AG10803 (cell line): ENCODE results near the gene ARL15.
A peak's percentile ranks its signal among the peaks of the same experiment; 100 is the strongest.

Experiments
- DNase-seq: peaks from one replicate; pipeline ENCODE4 v3.0.0; 2010; ENCODE audit warnings: low read depth
- H3K4me3 ChIP-seq: 2 replicates; pipeline ENCODE4 v1.5.1; 2011; ENCODE audit warnings: mild to moderate bottlenecking, low read length, control low read depth
- CTCF ChIP-seq: conservative IDR thresholded peaks from 2 replicates; pipeline ENCODE4 v1.5.1; 2011; ENCODE audit warnings: mild to moderate bottlenecking, low read length, control low read depth, inconsistent platforms

ARL15 gene

GRCh38 chr5:54220230-54221040, 89.9 kb downstream of the ARL15 start:
- no peak overlapping the region for H3K4me3 ChIP-seq
- TF ChIP-seq CTCF: no peak

GRCh38 chr5:54217826-54218503, 92.4 kb downstream of the ARL15 start:
- DNase-seq: peak; percentile 82
- no peak overlapping the region for H3K4me3 ChIP-seq
- peak; percentile 88 for TF ChIP-seq CTCF

More at GRCh38 chr5:54220230-54221040, 89.9 kb downstream of the ARL15 start:
- no peak for DNase-seq

GRCh38 chr5:54215233-54215736, 95.1 kb downstream of the ARL15 start:
- TF ChIP-seq CTCF: no peak
- DNase-seq: peak; percentile 64
- no peak overlapping the region for H3K4me3 ChIP-seq

GRCh38 chr5:54214722-54215121, 95.7 kb downstream of the ARL15 start:
- no peak for DNase-seq
- no peak for TF ChIP-seq CTCF
- no peak overlapping the region for H3K4me3 ChIP-seq

- TF ChIP-seq CTCF: no peak
- DNase-seq: no peak
- H3K4me3 ChIP-seq: no peak overlapping the region
Measured at GRCh38 chr5:54212331-54212730, 98.0 kb downstream of the ARL15 start.

DNA sequence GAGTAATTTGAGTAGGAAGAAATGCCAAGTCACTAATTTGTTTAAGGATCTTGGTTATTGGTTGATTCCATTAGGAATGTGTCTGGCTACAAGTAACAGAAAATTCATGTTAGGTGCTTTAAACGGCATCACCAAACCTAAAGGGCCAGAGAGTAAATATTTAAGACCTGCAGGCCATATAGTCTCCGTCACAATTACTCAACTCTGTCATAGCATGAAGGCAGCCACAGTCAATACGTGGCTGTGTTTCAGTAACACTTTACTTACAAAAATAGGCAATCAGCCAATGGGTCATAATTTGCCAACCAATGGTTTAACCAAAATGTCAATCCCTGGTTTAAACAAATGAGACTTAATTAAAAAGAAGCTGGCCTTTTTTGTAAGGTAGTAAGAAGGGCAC, 98.5 kb downstream of the ARL15 start:
- no peak for TF ChIP-seq CTCF
- H3K4me3 ChIP-seq: no peak overlapping the region
- no peak for DNase-seq
